ENCODE data around the gene SLC22A4. TPM values are rescaled to one million over a fixed set of nuclear protein-coding genes. Genes with fewer than 3 reads are reported as not detected.

The SLC22A4 gene
- total and polyA plus RNA-seq, 2 experiments from 2014 or later, result 0.27 to 0.32 TPM

DNA sequence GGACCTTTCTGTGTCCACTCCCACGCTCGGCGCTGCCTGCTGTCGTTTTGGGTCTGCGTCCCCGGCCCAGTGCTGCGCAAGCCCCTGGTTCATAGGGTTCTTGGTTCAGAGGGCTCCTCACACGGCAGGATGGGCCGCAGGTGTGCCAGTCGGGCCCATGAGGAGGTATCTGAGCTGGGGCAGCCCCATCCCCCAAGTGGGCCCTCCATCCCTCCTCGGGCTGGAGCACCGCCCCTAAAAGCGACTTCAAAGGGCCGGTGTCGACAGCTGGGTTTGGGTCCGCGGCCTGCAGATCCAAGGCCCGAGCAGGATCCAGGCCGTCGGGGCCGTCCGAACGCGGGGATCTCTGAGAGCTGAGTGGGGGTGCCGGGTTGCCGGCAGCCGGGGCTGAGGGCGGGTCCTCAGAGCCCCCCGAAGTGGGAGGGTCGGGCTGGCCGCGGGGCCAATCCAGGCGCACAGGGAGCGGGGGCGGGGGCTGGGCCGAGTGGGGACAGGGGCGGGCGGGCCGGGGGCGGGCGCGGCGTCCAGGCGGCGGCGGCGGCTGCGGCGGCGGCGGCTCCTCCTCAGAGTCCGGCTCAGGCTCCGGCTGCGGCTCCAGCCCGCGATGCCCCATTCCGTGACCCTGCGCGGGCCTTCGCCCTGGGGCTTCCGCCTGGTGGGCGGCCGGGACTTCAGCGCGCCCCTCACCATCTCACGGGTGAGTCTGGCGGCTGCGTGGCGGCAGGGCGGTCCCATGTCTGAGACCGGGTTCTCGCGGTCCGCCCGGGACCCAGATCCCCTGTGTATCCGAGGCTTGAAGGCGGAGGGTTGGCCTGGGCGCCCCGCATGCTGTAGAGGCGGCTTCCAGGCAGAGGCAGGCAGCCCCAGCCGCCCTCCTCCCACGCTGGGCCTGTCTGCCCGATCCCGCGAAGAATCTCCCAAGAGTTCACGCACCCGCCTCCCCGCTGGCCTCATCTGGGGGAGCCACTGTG lies 36.8 kb upstream of the SLC22A4 start, which contains the start of gene PDLIM4:
TSS of gene PDLIM4 (plus strand) at position 566 of the 971 bp plus-strand sequence. CDS start at position 605, 39 bp downstream.
- Histone ChIP-seq H3K36me3 (no peaks in the 10 kb centered on the region), H3K27ac (no peak within 1 kb of the TSS)

DNA sequence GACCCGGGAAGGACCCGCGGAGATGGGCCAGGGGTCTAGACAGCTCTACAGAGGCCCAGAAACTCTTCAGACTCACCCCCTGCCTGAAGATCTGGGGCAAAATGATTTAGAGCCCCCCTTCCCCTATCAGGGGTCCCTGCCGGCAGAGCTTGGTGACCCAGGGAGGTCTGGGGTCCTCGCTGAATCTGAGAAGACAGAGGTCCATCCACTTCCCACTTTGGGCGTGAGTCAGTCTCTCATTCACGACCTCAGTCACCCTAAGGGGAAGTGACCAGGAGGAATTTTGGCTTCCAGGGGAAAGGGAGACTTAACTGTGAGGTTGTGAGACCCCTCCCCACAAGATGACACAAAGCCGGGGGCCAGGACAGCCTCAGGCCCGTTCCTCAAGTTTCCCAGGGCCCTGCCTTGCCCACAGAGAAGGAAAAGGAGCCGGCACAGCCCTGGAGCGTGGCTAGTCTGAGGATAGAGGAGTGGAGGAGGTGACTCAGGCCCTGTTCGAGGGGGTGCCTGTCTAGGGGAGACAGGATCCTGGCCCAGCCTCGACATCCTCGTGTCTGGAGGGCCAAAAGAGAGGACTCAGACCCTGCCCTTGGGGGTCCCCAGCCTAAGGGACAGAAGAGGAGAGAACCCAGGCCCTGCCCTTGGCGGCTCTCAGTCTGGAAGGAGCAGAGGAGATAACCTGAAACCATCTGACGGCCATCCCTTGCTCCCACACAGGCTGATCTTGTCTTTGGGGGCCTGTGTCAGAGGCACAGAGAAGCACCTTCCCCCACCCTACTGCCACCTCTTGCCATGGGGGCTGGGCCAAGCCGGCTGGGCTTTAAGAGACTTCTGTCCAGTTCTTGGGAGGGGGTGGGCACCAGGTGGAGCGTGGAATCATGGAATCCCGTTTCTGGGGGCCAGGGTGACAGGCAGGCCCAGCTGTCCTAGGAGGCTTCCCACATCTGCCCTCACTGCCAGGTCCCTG lies 35.8 kb upstream of the SLC22A4 start:
- H3K27ac ChIP-seq, result no peak overlapping the region
- H3K4me3 ChIP-seq, result peak overlapping the region; percentile 46
- peaks cover 12% of the 10 kb centered on the region for H3K4me1 ChIP-seq (ENCODE audit: low read depth)
- TF ChIP-seq, protein P1, sequence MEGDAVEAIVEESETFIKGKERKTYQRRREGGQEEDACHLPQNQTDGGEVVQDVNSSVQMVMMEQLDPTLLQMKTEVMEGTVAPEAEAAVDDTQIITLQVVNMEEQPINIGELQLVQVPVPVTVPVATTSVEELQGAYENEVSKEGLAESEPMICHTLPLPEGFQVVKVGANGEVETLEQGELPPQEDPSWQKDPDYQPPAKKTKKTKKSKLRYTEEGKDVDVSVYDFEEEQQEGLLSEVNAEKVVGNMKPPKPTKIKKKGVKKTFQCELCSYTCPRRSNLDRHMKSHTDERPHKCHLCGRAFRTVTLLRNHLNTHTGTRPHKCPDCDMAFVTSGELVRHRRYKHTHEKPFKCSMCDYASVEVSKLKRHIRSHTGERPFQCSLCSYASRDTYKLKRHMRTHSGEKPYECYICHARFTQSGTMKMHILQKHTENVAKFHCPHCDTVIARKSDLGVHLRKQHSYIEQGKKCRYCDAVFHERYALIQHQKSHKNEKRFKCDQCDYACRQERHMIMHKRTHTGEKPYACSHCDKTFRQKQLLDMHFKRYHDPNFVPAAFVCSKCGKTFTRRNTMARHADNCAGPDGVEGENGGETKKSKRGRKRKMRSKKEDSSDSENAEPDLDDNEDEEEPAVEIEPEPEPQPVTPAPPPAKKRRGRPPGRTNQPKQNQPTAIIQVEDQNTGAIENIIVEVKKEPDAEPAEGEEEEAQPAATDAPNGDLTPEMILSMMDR (IDR thresholded peaks at IDR 0.05; ENCODE audit: low read depth, low read length), result no peak
- DNase-seq (ENCODE audit: low read depth in 1 of 2, low spot score in 1 of 2), result peak in 1 of 2 donors; percentile 52
- no peaks in the 10 kb centered on the region for H3K36me3 ChIP-seq
- no peaks in the 10 kb centered on the region for H3K27me3 ChIP-seq
- no peaks in the 10 kb centered on the region for H3K9me3 ChIP-seq (ENCODE audit: low read depth)

More for the DNA sequence above, 36.8 kb upstream of the SLC22A4 start, which contains the start of gene PDLIM4:
- Histone ChIP-seq H3K27me3 (no peaks in the 10 kb centered on the region), H3K9me3 (ENCODE audit: low read depth) (no peaks in the 10 kb centered on the region), H3K4me3 (peak within 1 kb of the TSS; percentile 46), H3K4me1 (ENCODE audit: low read depth) (peaks cover 12% of the 10 kb centered on the region)
- TF ChIP-seq, protein P1 (IDR thresholded peaks at IDR 0.05; ENCODE audit: low read depth, low read length), result no peak
- DNase-seq (ENCODE audit: low read depth in 1 of 2, low spot score in 1 of 2), result peak; percentile 60 to 78

DNA sequence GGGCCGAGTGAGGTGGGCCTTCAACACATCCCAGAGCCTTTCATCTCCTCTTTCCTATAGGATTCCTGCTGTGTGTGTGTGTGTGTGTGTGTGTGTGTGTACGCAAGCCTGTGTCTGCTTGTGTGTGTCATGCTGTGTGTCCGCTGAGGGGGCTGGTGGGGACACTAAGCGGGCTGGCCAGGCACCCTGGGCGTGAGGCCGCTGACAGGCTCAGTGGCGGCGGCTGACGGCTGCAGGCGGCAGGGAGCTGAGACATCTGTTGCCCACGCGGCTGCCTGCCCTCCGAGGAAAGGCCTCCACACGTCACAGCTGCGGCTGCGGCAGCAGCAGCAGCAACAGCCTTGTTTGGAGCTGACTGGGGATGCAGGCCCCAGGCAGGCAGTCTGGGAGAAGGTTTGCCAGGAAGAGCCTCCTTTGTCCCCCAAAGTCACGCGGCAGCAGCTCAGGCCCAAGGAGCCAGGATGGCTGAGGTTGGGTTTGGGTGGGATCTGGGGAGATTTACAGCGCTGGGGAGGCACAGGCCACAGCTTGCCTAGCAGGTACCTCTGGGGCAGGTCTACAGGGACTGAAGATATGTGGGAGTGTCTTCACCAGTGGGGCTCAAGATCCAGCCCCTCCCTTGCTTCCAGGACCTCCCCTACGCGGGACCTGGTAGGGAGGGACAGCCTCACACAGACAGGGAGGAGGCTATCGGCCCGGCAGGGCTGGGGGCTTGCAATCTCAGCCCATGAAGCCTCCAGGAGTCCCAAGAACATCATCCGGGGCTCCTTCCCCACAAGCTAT lies 34.9 kb upstream of the SLC22A4 start:
- H3K4me1 ChIP-seq (ENCODE audit: low read depth), result peaks cover 12% of the 10 kb centered on the region
- TF ChIP-seq, protein P1 (IDR thresholded peaks at IDR 0.05; ENCODE audit: low read depth, low read length), result no peak
- DNase-seq (ENCODE audit: low read depth in 1 of 2, low spot score in 1 of 2), result peak; percentile 59 to 94

DNA sequence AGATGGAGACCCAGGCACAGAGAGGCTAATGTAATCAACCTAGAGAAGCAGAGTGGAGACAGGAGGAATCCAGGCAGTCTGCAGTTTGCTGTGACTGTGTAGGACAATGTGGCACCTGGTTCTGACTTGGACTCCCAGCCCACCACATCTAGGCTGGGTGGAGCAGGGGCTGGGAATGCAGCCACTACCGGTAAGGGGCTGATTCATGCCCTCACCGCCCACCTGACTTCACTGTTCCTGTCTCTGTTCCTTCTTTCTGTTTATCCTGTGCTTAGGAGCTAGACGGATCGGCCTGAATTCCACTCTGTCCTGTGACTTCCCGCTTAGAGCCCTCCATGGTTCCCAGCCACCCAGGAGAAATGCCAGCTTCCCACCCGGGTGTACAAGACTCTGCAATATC lies 34.1 kb upstream of the SLC22A4 start:
- no peak overlapping the region for H3K27ac ChIP-seq
- DNase-seq (ENCODE audit: low read depth in 1 of 2, low spot score in 1 of 2), result no peak

More for the DNA sequence above, 34.9 kb upstream of the SLC22A4 start:
- Histone ChIP-seq H3K36me3 (no peaks in the 10 kb centered on the region), H3K4me3 (no peak overlapping the region), H3K27me3 (no peaks in the 10 kb centered on the region), H3K27ac (no peak overlapping the region), H3K9me3 (ENCODE audit: low read depth) (no peaks in the 10 kb centered on the region)

More for the DNA sequence above, 34.1 kb upstream of the SLC22A4 start:
- Histone ChIP-seq H3K4me3 (no peak overlapping the region), H3K4me1 (ENCODE audit: low read depth) (peaks cover 12% of the 10 kb centered on the region), H3K36me3 (no peaks in the 10 kb centered on the region), H3K9me3 (ENCODE audit: low read depth) (no peaks in the 10 kb centered on the region), H3K27me3 (no peaks in the 10 kb centered on the region)
- TF ChIP-seq, protein P1 (IDR thresholded peaks at IDR 0.05; ENCODE audit: low read depth, low read length), result no peak
